Ishikawa (cell line): Measurements from ENCODE around the gene SULT1C4.

Experiments used
- CEBPB ChIP-seq: IDR thresholded peaks from 2 replicates; pipeline ENCODE4 v1.6.1; 2012
- CREB1 ChIP-seq: IDR thresholded peaks from 2 replicates; pipeline ENCODE4 v1.6.1; 2012; ENCODE audit warnings: low read depth
- EGR1 ChIP-seq: IDR thresholded peaks from 2 replicates; pipeline ENCODE4 v1.6.1; 2012
- EP300 ChIP-seq: IDR thresholded peaks from 2 replicates; pipeline ENCODE4 v1.6.1; 2012; ENCODE audit warnings: borderline replicate concordance
- FOXM1 ChIP-seq: IDR thresholded peaks from 2 replicates; pipeline ENCODE4 v1.6.1; 2012; ENCODE audit warnings: low read depth, borderline replicate concordance
- MAX ChIP-seq: IDR thresholded peaks from 2 replicates; pipeline ENCODE4 v1.6.1; 2012
- NFIC ChIP-seq: IDR thresholded peaks from 2 replicates; pipeline ENCODE4 v1.6.1; 2012
- RAD21 ChIP-seq: IDR thresholded peaks from 2 replicates; pipeline ENCODE4 v1.6.1; 2012; ENCODE audit warnings: low read depth
- REST ChIP-seq: IDR thresholded peaks from 2 replicates; pipeline ENCODE4 v1.6.1; 2012; ENCODE audit warnings: low read depth, mild to moderate bottlenecking
- TAF1 ChIP-seq: IDR thresholded peaks from 2 replicates; pipeline ENCODE4 v1.6.1; 2012; ENCODE audit warnings: low read depth, mild to moderate bottlenecking
- TCF12 ChIP-seq: IDR thresholded peaks from 2 replicates; pipeline ENCODE4 v1.6.1; 2012; ENCODE audit warnings: low read depth
- TEAD4 ChIP-seq: IDR thresholded peaks from 2 replicates; pipeline ENCODE4 v1.6.1; 2012
- USF1 ChIP-seq: IDR thresholded peaks from 2 replicates; pipeline ENCODE4 v1.6.1; 2012
- YY1 ChIP-seq: IDR thresholded peaks from 2 replicates; pipeline ENCODE4 v1.6.1; 2012; ENCODE audit warnings: low read depth
- ZBTB7A ChIP-seq: IDR thresholded peaks from 2 replicates; pipeline ENCODE4 v1.6.1; 2012; ENCODE audit warnings: low read depth

The SULT1C4 gene

GRCh38 chr2:108367561-108368175, 10.1 kb upstream of the SULT1C4 start:
- no peak for TF ChIP-seq REST
- TF ChIP-seq NFIC: no peak
- no peak for TF ChIP-seq ZBTB7A
- no peak for TF ChIP-seq TEAD4
- no peak for TF ChIP-seq RAD21
- TF ChIP-seq CREB1: no peak
- TF ChIP-seq CEBPB: no peak
- TF ChIP-seq TCF12: no peak
- no peak for TF ChIP-seq EGR1
- no peak for TF ChIP-seq EP300
- TF ChIP-seq MAX: no peak
- no peak for TF ChIP-seq USF1
- TF ChIP-seq YY1: no peak
- TF ChIP-seq TAF1: no peak
- TF ChIP-seq FOXM1: no peak

- no peak for TF ChIP-seq TAF1
- TF ChIP-seq USF1: no peak
- no peak for TF ChIP-seq CEBPB
- no peak for TF ChIP-seq YY1
- TF ChIP-seq REST: no peak
- no peak for TF ChIP-seq FOXM1
- no peak for TF ChIP-seq MAX
- TF ChIP-seq RAD21: no peak
- TF ChIP-seq ZBTB7A: no peak
- no peak for TF ChIP-seq EP300
- TF ChIP-seq CREB1: no peak
- no peak for TF ChIP-seq TEAD4
- TF ChIP-seq NFIC: no peak
- TF ChIP-seq TCF12: no peak
- no peak for TF ChIP-seq EGR1
Observed at GRCh38 chr2:108369153-108369552, 8.6 kb upstream of the SULT1C4 start.

GRCh38 chr2:108370080-108370479, 7.7 kb upstream of the SULT1C4 start:
- TF ChIP-seq FOXM1 (no peak), EP300 (no peak), CREB1 (no peak), ZBTB7A (no peak), CEBPB (no peak), YY1 (no peak), NFIC (no peak), RAD21 (no peak), MAX (no peak), REST (no peak), TEAD4 (no peak), TCF12 (no peak), TAF1 (no peak), USF1 (no peak), EGR1 (no peak)

- no peak for TF ChIP-seq EGR1
- no peak for TF ChIP-seq CREB1
- TF ChIP-seq CEBPB: no peak
- no peak for TF ChIP-seq TAF1
- TF ChIP-seq REST: no peak
- no peak for TF ChIP-seq YY1
- no peak for TF ChIP-seq TEAD4
- no peak for TF ChIP-seq TCF12
- no peak for TF ChIP-seq MAX
- TF ChIP-seq FOXM1: no peak
- no peak for TF ChIP-seq RAD21
- TF ChIP-seq EP300: no peak
- TF ChIP-seq ZBTB7A: no peak
- TF ChIP-seq USF1: no peak
- no peak for TF ChIP-seq NFIC
Observed at GRCh38 chr2:108376774-108377173, 980 bp upstream of the SULT1C4 start.
